ENCODE results near the gene ACOT9.
"Not testable (repeated sequence)": the region's sequence is repeated elsewhere in the genome, so short reads cannot be mapped to it uniquely, and the experiment has no call there.

Gene ACOT9

GRCh38 chrX:23765868-23766267 lies 22.8 kb upstream of the ACOT9 start:
- DNase-seq (ENCODE audit: low read depth, low spot score) = no peak

- DNase-seq (ENCODE audit: low read depth, low spot score) = no peak
Observed at GRCh38 chrX:23765449-23765848, 22.4 kb upstream of the ACOT9 start.

- no peak for DNase-seq (ENCODE audit: low read depth, low spot score)
Observed at GRCh38 chrX:23764188-23764984, 21.3 kb upstream of the ACOT9 start.

- DNase-seq (ENCODE audit: low read depth, low spot score) = no peak
Observed at GRCh38 chrX:23759821-23760220, 16.7 kb upstream of the ACOT9 start.

- DNase-seq (ENCODE audit: low read depth, low spot score) = peak; percentile 63
Observed at GRCh38 chrX:23756165-23756564, 13.1 kb upstream of the ACOT9 start.

GRCh38 chrX:23754664-23755063 lies 11.6 kb upstream of the ACOT9 start:
- no peak for DNase-seq (ENCODE audit: low read depth, low spot score)

GRCh38 chrX:23752740-23753415 lies 9.8 kb upstream of the ACOT9 start:
- no peak for DNase-seq (ENCODE audit: low read depth, low spot score)

GRCh38 chrX:23749576-23749975 lies 6.5 kb upstream of the ACOT9 start:
- no peak for DNase-seq (ENCODE audit: low read depth, low spot score)

- no peak for DNase-seq (ENCODE audit: low read depth, low spot score)
Observed at GRCh38 chrX:23749129-23749528, 6.1 kb upstream of the ACOT9 start.

- DNase-seq (ENCODE audit: low read depth, low spot score) = no peak
Observed at GRCh38 chrX:23745786-23746185, 2.7 kb upstream of the ACOT9 start.

GRCh38 chrX:23743623-23743971 lies 521 bp upstream of the ACOT9 start:
- not testable (repeated sequence) for DNase-seq (ENCODE audit: low read depth, low spot score)

GRCh38 chrX:23742174-23742696 lies 841 bp downstream of the ACOT9 start:
- DNase-seq (ENCODE audit: low read depth, low spot score) = peak; percentile 81

GRCh38 chrX:23737413-23737812 lies 5.7 kb downstream of the ACOT9 start:
- DNase-seq (ENCODE audit: low read depth, low spot score) = no peak

- no peak for DNase-seq (ENCODE audit: low read depth, low spot score)
Observed at GRCh38 chrX:23736030-23736429, 7.0 kb downstream of the ACOT9 start.

GRCh38 chrX:23732704-23733103 lies 10.4 kb downstream of the ACOT9 start:
- DNase-seq (ENCODE audit: low read depth, low spot score) = no peak

GRCh38 chrX:23731951-23732350 lies 11.1 kb downstream of the ACOT9 start:
- DNase-seq (ENCODE audit: low read depth, low spot score) = no peak

- no peak for DNase-seq (ENCODE audit: low read depth, low spot score)
Observed at GRCh38 chrX:23729214-23729613, 13.9 kb downstream of the ACOT9 start.

- DNase-seq (ENCODE audit: low read depth, low spot score) = no peak
Observed at GRCh38 chrX:23727206-23727605, 15.9 kb downstream of the ACOT9 start.

GRCh38 chrX:23726191-23726590 lies 16.9 kb downstream of the ACOT9 start:
- DNase-seq (ENCODE audit: low read depth, low spot score) = no peak

GRCh38 chrX:23720117-23720677 lies 22.9 kb downstream of the ACOT9 start:
- DNase-seq (ENCODE audit: low read depth, low spot score) = no peak

- DNase-seq (ENCODE audit: low read depth, low spot score) = no peak
Observed at GRCh38 chrX:23705235-23705634, 37.8 kb downstream of the ACOT9 start.

GRCh38 chrX:23704673-23705206 lies 38.3 kb downstream of the ACOT9 start:
- DNase-seq (ENCODE audit: low read depth, low spot score) = no peak

Measured in ELF-1 (cell line).